ENCODE results near the gene NEK6.

DNA sequence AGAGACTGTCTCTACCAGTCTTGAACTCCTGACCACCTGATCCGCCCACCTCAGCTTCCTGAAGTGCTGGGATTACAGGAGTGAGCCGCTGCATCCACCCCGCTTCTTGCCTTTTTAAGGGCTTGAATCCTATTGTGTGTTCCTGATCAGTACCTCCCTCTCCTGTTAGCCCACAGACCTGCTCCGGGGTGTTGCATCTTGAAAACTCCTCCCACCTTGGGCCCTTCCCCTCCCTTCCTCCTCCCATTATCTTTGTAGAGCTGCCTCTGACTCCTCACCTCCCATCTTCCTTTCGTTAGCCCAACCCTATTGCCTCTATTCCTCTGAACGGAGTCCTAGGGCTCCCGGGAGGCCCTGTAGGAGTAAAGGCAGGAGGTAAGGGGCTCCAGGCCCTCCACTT, 48.5 kb upstream of the NEK6 start:
- TF ChIP-seq, protein P1, sequence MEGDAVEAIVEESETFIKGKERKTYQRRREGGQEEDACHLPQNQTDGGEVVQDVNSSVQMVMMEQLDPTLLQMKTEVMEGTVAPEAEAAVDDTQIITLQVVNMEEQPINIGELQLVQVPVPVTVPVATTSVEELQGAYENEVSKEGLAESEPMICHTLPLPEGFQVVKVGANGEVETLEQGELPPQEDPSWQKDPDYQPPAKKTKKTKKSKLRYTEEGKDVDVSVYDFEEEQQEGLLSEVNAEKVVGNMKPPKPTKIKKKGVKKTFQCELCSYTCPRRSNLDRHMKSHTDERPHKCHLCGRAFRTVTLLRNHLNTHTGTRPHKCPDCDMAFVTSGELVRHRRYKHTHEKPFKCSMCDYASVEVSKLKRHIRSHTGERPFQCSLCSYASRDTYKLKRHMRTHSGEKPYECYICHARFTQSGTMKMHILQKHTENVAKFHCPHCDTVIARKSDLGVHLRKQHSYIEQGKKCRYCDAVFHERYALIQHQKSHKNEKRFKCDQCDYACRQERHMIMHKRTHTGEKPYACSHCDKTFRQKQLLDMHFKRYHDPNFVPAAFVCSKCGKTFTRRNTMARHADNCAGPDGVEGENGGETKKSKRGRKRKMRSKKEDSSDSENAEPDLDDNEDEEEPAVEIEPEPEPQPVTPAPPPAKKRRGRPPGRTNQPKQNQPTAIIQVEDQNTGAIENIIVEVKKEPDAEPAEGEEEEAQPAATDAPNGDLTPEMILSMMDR (conservative IDR thresholded peaks at IDR 0.05; ENCODE audit: low read depth, low read length), result no peak
- TF ChIP-seq EZH2 (IDR thresholded peaks at IDR 0.05; ENCODE audit: low read length, unreplicated experiment) (no peak), EZH2phosphoT487 (IDR thresholded peaks at IDR 0.05; ENCODE audit: borderline replicate concordance, low read length) (no peak)
